ENCODE measurements around the gene PSMC3IP.
A peak's percentile ranks its signal among the peaks of the same experiment; 100 is the strongest.

PSMC3IP gene

DNA sequence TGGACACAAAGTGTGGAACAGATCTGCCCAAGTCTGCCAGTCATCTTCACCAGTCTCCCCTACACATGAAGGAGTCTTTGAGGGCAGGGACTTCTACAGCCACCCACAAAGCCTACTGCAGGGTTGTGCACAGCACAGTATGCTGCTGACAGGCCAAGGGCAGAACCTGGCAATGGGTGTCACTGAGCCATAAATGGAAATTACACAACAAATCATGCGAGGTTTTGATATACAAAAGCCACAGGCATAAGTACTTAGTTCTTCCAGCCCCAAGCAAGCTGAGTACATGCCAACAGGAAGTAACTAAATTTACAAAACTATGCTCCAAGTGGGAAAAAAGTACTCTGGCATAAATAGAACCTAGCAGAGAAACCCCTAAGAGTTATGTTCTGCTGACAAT is 7.8 kb upstream of the PSMC3IP start:
- DNase-seq (ENCODE audit: low spot score), result no peak

DNA sequence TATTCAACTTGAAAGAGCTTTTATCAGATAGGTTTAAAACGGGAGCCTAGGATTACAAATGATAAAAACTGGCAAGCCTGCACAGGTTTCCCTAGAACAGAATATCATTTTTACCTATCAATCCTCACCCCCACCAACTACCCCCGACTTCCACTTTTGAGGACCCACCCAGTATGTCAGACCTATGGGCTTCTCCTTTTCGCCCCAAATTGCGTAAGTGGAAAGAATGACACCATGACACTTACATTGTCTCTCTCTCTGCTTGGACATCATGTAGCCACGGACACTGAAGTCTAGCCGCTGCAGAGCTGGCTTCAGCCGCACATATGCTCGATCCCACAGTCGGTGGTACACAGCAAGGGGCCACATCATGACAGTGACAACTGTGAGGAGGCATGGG is 7.4 kb upstream of the PSMC3IP start:
- no peak for DNase-seq (ENCODE audit: low spot score)

DNA sequence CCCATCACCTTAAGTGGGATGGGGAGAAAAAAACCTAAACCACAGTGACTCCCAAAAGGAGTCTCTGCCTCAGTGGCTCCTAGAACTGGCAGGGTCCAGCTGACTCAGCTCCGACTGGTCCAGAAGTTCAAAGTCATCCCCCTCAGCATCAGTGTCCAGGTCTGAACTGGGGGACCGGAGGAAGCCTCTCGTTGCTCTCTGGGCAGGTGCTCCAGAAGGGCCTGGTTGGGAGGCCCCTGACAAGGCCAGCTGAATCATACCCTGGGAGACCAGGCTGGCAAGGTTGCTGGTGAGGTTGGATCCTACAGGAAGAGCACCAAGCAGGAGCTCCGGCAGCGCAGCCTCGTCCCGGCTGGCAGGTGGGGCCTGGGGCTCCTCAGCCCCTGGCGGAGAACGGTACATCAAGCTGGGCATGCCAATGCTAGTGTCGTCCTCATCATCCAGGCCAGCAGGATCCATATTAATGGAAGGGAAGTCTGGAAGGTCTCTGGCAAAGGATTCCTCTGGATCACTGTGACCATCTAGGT is 4.3 kb upstream of the PSMC3IP start:
- no peak for DNase-seq (ENCODE audit: low spot score)

GRCh38 chr17:42579794-42580551 is 2.4 kb upstream of the PSMC3IP start:
- DNase-seq (ENCODE audit: low spot score), result no peak

DNA sequence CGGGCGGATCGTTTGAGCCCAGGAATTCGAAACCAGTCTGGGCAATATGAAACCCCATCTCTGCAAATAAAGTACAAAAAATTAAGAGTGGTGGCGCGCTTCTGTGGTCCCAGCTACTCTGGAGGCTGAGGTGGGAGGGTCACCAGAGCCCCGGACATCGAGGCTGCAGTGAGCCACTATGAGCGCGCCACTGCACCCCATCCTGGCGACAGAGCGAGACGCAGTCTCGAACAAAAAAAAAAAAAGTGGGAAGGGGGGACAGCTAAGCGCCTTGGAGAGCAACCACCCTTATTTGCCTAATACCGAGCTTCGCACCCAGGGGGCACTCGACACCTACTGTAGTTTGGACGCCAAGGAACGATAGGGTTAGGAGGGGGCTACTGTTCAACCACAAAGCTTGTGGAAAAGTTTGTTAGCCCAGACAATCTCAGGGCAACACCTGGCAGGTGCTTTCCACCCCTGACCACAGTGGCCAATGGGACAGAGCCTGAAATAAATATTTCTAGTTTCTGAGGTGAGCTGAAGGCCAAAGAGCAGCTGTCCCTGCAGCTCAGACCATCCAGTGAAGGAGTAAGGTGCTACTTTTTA is 847 bp upstream of the PSMC3IP start:
- DNase-seq (ENCODE audit: low spot score), result peak; percentile 59

DNA sequence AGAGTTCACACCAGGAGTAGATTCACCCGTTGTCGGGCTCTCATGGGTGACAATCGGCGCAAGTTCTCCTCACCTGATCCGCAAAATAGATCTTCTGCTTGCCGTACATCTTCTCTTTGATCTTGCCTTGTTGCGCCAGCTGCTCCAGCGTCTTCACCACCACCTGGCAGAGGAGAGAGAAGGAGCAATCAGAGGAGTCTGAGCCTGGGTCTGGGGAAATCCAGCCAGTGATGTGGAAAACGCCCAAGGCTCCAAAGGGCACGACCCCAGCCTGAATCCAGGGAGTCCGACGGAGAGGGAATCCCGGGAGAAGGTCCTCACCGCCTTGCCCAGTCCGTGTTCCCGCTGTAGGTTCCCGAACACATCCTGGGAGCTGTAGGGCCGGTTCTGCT is 393 bp downstream of the PSMC3IP start:
- DNase-seq (ENCODE audit: low spot score), result no peak

DNA sequence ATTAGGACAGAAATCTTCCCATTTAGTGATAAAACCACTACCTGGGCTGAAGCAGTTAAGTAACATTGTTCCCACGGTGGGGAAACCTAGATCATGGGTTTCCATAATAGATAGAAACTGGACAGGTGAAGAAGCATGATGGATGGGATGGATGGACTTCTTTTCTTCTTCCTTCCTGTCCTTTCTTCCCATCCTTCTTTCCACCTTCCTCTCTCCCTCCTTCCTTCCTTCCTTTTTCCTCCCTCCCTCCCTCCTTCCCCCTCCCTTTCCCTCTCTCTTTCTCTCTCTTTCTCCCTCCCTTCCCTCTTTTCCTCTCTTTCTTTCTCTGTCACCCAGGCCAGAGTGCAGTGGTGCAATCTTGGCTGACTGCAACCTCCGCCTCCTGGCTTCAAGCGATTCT is 3.1 kb downstream of the PSMC3IP start:
- no peak for DNase-seq (ENCODE audit: low spot score)

DNA sequence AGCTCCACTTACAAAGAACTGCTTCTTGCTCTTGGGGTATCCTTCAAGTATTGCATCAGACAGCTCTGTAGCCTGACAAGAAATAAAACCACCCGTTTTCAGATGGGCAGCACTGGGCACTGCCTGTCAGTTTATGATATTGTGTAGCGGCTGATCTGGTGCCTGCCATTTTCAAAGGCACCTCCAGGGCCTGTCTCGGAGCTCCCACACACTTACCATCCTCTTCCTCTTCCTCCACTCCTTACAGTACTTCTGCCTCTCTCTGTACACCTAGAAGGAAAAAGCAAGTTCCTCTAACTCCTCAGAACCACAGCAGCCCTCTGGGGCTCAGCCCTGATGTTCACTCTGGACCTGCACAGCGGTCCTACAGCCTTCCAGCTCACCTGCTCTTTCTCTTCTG is 4.4 kb downstream of the PSMC3IP start:
- no peak for DNase-seq (ENCODE audit: low spot score)

- no peak for DNase-seq (ENCODE audit: low spot score)
Measured at GRCh38 chr17:42571435-42572225, 5.9 kb downstream of the PSMC3IP start.

DNA sequence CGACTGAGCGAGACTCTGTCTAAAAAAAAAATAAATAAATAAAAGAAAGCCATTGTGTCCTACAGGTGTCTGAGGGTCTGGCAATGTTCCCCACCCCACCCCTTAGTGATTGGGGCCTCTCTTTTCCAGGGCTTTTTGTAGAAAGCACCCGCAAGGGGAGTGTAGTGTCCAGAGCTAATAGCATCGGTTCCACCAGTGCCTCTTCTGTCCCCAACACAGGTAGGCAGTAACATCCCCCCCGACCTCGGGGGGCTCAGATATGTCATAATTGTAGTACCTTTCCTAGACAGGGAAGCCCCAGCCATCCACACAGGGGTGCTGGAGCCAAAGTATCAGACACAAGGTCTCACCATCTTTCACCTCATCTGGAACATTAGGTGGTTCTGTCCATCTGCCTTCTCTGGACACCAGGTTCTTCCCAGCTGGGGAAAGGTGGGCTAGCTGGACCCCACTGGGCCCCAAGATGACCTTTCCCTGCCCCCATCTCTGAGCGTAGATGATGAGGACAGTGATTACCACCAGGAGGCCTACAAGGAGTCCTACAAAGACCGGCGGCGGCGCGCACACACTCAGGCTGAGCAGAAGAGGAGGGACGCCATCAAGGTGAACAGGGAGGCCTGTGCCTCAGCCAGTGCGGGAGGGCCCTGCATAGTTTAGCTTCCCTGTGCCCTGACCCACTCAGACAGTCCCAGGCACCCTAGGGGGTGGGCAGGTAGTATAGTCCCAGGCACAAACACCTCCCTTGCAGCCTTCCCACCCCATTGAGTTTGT is 9.0 kb downstream of the PSMC3IP start:
- no peak for DNase-seq (ENCODE audit: low spot score)

- peak; percentile 92 for DNase-seq (ENCODE audit: low spot score)
Measured at GRCh38 chr17:42566883-42567573, 10.5 kb downstream of the PSMC3IP start, which contains the start of gene MLX. MLX (plus strand) TSS chr17:42567100; CDS start chr17:42567125, 25 bp downstream.

DNA sequence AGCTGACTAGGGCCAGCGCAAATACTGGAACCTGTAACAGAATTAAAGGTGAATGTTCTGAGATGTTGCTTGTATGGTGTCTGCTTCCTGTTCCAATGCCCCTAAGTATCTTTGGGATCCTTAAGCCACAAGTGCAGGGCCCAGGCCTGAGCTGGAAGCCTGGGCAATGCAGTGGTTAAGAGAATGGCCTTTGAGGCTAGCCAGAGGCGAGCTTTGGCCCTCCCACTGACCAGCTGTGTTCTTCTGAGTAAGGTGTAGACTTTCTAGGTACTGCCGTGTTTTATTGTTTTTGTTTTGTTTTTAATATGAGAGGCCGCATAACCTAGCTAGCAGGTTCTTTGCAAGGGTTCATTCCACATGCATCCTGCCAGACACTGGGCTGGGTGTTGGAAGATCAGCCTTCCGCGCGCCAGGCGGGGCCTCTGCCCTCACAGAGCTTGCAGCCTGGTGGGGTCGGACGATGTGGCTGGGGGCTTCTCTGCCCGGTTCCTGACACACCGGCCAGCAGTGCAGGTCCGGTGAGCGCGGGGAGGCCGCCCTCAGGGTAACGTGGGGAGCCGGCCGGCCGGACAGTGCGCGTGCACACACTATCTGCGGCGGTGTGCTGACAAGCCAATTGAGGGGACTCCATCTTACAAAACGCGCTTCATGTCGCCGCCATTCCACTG is 11.2 kb downstream of the PSMC3IP start:
- no peak for DNase-seq (ENCODE audit: low spot score)

DNA sequence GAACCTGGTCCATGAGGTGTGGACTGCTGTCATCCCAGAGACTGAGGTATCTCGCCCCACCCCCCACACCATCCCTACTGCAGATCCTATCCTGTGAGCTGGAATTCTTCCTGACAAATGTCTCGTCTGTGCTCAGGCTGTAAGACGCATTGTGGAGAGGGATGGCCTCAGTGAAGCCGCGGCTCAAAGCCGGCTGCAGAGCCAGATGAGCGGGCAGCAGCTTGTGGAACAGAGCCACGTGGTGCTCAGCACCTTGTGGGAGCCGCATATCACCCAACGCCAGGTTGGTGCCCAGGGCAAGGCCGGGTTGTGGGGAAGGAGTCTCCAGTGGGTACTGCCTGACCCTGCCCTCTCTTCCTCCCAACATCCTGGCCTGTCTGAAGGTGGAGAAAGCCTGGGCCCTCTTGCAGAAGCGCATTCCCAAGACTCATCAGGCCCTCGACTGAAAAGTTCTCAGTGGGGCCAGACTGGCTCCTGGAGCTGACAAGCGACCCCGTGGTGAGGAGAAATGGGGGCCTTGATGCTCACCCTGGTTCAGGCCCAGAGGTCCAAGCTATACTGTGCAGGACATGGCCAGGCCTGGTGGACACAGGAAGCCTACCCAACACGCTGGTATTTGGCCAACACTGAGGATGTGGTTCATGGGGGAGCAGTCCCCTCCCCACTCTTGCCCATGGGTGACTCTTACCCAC is 11.9 kb downstream of the PSMC3IP start:
- DNase-seq (ENCODE audit: low spot score), result no peak

- no peak for DNase-seq (ENCODE audit: low spot score)
Measured at GRCh38 chr17:42564815-42565522, 12.6 kb downstream of the PSMC3IP start.

DNA sequence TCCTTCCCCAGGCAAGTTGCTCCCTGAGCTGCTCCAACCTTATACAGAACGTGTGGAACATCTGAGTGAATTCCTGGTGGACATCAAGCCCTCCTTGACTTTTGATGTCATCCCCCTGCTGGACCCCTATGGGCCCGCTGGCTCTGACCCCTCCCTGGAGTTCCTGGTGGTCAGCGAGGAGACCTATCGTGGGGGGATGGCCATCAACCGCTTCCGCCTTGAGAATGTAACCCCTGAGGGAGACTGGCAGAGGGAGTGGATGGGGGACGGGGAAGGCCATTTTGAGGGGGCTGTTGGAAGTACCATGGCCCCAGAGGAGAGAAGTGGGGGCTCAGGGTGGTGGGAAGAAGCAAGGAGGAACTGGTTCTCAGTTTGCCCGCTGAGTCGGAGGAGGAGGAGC is 13.6 kb downstream of the PSMC3IP start:
- DNase-seq (ENCODE audit: low spot score), result no peak

- DNase-seq (ENCODE audit: low spot score), result no peak
Measured at GRCh38 chr17:42563543-42563942, 14.0 kb downstream of the PSMC3IP start.

DNA sequence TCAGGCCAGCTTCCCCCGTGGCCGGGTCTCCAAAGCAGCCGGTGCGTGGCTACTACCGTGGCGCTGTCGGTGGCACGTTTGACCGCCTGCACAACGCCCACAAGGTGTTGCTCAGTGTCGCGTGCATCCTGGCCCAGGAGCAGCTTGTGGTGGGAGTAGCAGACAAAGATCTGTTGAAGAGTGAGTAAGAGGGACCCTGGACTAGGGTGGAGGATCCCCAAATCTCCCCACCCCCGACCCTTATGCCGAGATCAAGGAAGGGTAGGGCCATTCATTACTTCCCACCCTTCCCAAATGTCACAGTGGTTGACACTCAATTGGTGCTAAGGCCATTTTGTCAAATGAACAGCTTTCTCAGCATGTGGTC is 14.4 kb downstream of the PSMC3IP start:
- no peak for DNase-seq (ENCODE audit: low spot score)

GRCh38 chr17:42562388-42563142 is 15.0 kb downstream of the PSMC3IP start:
- no peak for DNase-seq (ENCODE audit: low spot score)

- DNase-seq (ENCODE audit: low spot score), result peak; percentile 90
Measured at GRCh38 chr17:42561897-42562387, 15.6 kb downstream of the PSMC3IP start, which contains the start of gene COASY. COASY (plus strand) TSS chr17:42562148; CDS start chr17:42562623, 475 bp downstream.

Measured in CD4-positive, alpha-beta T cell treated with Interleukin-6 at 100 ng/mL for 8 hours (primary cell).